GM10266 (cell line): ENCODE data around the gene SLC49A4.

Experiments
- DNase-seq: peaks from one replicate; pipeline ENCODE4 v3.0.0; 2012; ENCODE audit errors: extremely low spot score
- CTCF ChIP-seq: IDR thresholded peaks from 2 replicates; pipeline ENCODE4 v1.5.1; 2012; ENCODE audit warnings: mild to moderate bottlenecking, low read depth; ENCODE audit not compliant: control insufficient read depth, insufficient read depth; ENCODE audit errors: missing control alignments

The SLC49A4 gene

GRCh38 chr3:122907471-122907870 is 112.6 kb downstream of the SLC49A4 start:
- no peak for TF ChIP-seq CTCF
- no peak for DNase-seq

- no peak for DNase-seq
- no peak for TF ChIP-seq CTCF
Observed at GRCh38 chr3:122908251-122908650, 113.4 kb downstream of the SLC49A4 start.

GRCh38 chr3:122911901-122912300 is 117.0 kb downstream of the SLC49A4 start:
- no peak for DNase-seq
- TF ChIP-seq CTCF: no peak

GRCh38 chr3:122912772-122913538 is 118.1 kb downstream of the SLC49A4 start:
- TF ChIP-seq CTCF: no peak
- no peak for DNase-seq

- no peak for DNase-seq
- TF ChIP-seq CTCF: no peak
Observed at GRCh38 chr3:122913539-122914100, 118.8 kb downstream of the SLC49A4 start.

GRCh38 chr3:122915300-122916055 is 120.6 kb downstream of the SLC49A4 start:
- TF ChIP-seq CTCF: no peak
- peak; percentile 11 for DNase-seq
